T-helper 2 cell treated with Interferon-gamma antibody and Interleukin-4, amounts not matched to agents 5 μg/mL and 100 μg/mL, for 36 hours (primary cell): ENCODE data around the gene KCNIP1.
A peak's percentile ranks its signal among the peaks of the same experiment; 100 is the strongest.

Experiments
- DNase-seq: peaks from one replicate; pipeline ENCODE4 v3.0.0; 2021; ENCODE audit warnings: low spot score
- H3K27ac Mint-ChIP-seq: one replicate; pipeline ENCODE4 v1.8.0; 2021; ENCODE audit warnings: mild to moderate bottlenecking, mixed read lengths
- H3K27me3 Mint-ChIP-seq: one replicate; pipeline ENCODE4 v1.8.0; 2021; ENCODE audit warnings: low read depth, mixed read lengths
- H3K36me3 Mint-ChIP-seq: one replicate; pipeline ENCODE4 v1.8.0; 2021; ENCODE audit warnings: low read depth, mixed read lengths
- H3K4me1 Mint-ChIP-seq: one replicate; pipeline ENCODE4 v1.8.0; 2021; ENCODE audit warnings: low read depth, mixed read lengths
- H3K4me3 Mint-ChIP-seq: one replicate; pipeline ENCODE4 v1.8.0; 2022; ENCODE audit warnings: mild to moderate bottlenecking, moderate library complexity, mixed read lengths
- H3K9me3 Mint-ChIP-seq: one replicate; pipeline ENCODE4 v1.8.0; 2021; ENCODE audit warnings: mixed read lengths

Gene KCNIP1

DNA sequence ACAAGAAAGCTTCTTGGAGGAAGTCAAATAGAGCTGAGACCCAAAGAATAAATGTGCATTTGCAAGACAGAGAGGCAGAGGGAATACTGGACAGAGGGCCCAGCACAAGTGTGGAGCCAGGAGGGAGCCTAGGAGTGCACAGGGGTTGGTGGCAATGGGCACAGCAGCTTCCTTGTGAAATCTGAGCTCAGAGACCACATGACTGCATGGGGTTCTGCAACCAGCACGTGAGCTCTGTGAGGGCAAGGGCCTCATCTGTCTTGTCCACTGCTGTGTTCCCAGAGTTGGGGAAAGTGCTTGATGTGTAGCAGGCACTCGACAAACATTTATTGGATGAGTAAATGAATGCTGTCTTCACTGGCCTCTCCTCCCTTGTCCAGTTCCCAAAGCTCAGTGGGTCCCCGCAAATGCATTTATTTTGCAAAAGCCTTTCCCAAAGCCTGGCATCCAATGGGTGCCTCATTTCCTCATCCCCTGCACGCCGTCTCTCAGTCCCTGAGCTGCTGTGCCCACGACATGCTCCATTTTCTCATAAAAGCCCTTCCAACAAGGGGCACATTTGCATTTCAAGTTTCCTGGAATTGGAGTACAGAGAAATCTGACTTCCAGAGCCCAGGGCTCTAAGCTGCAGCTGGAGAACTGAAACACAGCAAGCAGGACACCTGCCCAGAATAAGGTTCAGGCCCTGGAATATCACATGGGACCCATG lies 58.5 kb downstream of the KCNIP1 start:
- DNase-seq: no peak
- Mint-ChIP-seq H3K27me3 (peaks cover 18% of the 10 kb centered on the region), H3K9me3 (no peaks in the 10 kb centered on the region), H3K27ac (no peak overlapping the region), H3K4me1 (no peaks in the 10 kb centered on the region), H3K4me3 (no peak overlapping the region), H3K36me3 (no peaks in the 10 kb centered on the region)

DNA sequence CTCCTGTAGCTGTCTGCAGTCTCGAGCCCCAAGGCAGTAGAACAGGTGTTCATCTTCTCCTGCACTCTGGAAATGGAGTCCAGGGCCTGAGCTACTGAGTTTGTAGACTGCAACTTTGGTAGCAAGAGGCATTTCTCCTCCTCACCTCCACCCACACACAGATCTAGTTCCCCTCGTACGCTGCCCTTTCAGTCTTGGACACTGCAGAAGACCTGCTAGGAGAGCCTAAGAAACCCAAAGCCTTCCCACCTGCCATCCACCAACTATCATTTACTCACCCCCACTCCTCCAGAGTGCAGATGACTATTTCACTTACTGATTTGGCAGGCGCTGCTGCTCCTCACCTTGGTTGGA lies 59.0 kb downstream of the KCNIP1 start:
- H3K27me3 Mint-ChIP-seq: peaks cover 19% of the 10 kb centered on the region
- no peak overlapping the region for H3K4me3 Mint-ChIP-seq
- no peak overlapping the region for H3K27ac Mint-ChIP-seq
- no peaks in the 10 kb centered on the region for H3K4me1 Mint-ChIP-seq
- no peaks in the 10 kb centered on the region for H3K9me3 Mint-ChIP-seq
- DNase-seq: no peak
- no peaks in the 10 kb centered on the region for H3K36me3 Mint-ChIP-seq

DNA sequence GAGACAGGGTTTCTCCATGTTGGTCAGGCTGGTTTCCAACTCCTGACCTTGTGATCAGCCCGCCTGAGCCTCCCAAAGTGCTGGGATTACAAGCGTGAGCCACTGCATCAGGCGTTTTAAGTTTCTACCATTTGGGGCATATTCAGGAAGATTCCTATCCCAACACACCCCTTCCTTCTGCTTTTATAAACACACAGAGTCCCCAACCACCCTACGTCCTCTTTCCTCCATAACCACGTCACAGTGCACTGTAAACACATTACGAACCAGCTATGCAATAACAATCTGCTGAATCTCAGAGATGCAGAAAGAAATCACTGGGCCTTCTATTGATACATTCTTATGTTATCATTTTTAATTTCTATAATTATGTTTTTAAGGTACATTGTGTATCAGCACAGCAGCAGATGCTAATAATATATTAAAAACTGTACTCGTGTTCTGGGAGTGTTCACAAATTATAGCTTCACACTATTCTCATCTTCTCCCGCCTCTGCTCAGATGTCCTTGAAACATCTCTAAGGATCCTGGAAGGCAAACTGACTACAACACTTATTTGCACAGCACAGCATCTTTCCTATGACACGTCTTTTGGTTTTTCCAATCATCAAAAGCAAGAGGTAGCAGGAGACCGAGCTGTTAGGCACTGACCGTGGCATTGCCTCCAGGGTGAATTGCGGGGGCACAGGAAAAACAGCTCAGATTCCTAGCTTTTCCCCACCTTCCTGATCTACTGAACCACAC lies 60.2 kb downstream of the KCNIP1 start:
- no peak overlapping the region for H3K4me3 Mint-ChIP-seq
- no peak for DNase-seq
- H3K9me3 Mint-ChIP-seq: no peaks in the 10 kb centered on the region
- no peaks in the 10 kb centered on the region for H3K4me1 Mint-ChIP-seq
- H3K36me3 Mint-ChIP-seq: no peaks in the 10 kb centered on the region
- H3K27me3 Mint-ChIP-seq: peaks cover 17% of the 10 kb centered on the region
- H3K27ac Mint-ChIP-seq: no peak overlapping the region

DNA sequence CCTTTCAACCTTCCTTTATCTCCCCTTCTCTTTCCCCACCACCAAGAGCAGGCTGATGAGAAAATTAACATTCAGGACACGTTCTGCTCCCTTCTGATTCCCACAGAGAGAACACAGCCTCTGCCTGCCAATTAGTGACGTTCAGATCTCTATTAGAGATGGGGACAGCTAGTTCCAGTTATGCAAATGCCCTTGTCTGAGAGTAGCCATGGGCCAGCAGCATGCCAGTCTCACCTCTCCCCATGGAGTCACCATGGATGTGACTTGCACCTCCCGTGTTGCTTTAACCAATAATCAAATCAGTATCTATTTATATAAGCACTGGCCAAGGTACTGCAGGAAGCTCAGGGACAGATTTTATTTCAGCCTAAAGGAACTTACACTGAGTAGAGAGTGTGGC lies 61.3 kb downstream of the KCNIP1 start:
- Mint-ChIP-seq H3K36me3 (no peaks in the 10 kb centered on the region), H3K4me3 (no peak overlapping the region), H3K4me1 (no peaks in the 10 kb centered on the region), H3K27me3 (peaks cover 17% of the 10 kb centered on the region), H3K9me3 (no peaks in the 10 kb centered on the region), H3K27ac (no peak overlapping the region)
- DNase-seq: no peak

DNA sequence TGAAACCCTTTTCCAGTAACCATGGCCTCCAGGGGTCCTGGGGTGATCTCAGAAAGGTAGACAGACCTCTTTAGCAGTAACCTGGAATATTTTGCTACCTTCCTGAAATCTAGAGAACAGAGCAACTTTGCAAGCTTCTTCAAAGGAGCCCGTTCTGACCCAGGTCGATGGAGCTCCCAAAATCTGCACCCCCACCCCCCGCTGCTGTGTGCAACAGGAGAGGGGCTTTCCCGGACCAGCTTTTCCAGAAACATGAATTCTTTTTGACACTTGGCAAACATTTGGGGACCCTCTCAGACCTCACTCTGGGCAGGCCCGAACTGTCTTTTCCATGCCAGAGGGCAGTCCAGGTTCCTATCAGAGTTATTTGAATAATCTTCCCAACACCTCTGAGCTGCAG lies 65.3 kb downstream of the KCNIP1 start:
- H3K27me3 Mint-ChIP-seq: peaks cover 41% of the 10 kb centered on the region
- peaks cover 9% of the 10 kb centered on the region for H3K4me1 Mint-ChIP-seq
- DNase-seq: no peak
- H3K36me3 Mint-ChIP-seq: no peaks in the 10 kb centered on the region
- H3K27ac Mint-ChIP-seq: no peak overlapping the region
- H3K9me3 Mint-ChIP-seq: no peaks in the 10 kb centered on the region
- no peak overlapping the region for H3K4me3 Mint-ChIP-seq

DNA sequence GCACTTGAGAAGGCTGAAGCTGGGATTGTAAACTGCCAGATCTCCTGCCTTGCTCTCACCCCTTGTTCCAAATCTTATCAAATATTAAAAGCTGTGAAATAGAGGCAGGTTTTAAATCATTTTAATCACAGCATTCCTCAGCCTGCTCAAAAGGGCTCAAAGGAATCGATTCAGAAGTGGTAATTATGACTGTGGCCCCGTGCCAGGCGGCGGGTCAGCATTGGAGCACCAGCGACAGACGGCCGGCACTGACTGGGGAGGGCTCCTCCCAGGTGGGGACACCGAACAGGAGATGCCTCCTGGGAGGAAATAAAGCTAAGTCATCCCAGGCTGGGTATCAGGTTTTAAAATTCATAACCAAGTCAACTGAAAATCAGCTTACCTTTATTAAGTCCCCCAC lies 66.7 kb downstream of the KCNIP1 start:
- peaks cover 41% of the 10 kb centered on the region for H3K27me3 Mint-ChIP-seq
- H3K4me3 Mint-ChIP-seq: no peak overlapping the region
- no peak for DNase-seq
- H3K27ac Mint-ChIP-seq: no peak overlapping the region
- H3K4me1 Mint-ChIP-seq: peaks cover 9% of the 10 kb centered on the region
- H3K36me3 Mint-ChIP-seq: no peaks in the 10 kb centered on the region
- peaks cover under 1% of the 10 kb centered on the region for H3K9me3 Mint-ChIP-seq

DNA sequence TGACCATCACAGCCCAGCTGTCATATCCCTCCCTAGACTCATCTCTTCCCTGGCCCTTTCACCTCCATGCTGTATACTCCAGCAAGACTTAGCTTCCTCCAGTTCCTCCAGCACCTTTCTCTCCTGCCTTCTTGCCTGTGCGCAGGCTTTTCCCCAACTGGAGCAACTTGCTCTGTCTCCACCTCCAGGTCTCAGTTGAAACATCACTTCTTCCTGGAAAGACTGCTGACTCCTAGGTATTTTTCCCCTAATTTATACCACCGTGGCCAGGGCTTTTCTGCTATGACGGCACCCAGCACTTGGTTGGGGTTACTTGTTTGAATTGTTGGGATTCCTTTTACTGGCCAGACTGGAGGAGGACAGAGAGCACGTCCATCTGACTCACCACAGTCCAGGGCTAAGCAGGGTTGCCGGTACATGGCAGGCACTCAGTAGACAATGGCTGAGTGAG lies 67.5 kb downstream of the KCNIP1 start:
- Mint-ChIP-seq H3K4me1 (peaks cover 9% of the 10 kb centered on the region), H3K27ac (no peak overlapping the region), H3K9me3 (peaks cover 4% of the 10 kb centered on the region)

DNA sequence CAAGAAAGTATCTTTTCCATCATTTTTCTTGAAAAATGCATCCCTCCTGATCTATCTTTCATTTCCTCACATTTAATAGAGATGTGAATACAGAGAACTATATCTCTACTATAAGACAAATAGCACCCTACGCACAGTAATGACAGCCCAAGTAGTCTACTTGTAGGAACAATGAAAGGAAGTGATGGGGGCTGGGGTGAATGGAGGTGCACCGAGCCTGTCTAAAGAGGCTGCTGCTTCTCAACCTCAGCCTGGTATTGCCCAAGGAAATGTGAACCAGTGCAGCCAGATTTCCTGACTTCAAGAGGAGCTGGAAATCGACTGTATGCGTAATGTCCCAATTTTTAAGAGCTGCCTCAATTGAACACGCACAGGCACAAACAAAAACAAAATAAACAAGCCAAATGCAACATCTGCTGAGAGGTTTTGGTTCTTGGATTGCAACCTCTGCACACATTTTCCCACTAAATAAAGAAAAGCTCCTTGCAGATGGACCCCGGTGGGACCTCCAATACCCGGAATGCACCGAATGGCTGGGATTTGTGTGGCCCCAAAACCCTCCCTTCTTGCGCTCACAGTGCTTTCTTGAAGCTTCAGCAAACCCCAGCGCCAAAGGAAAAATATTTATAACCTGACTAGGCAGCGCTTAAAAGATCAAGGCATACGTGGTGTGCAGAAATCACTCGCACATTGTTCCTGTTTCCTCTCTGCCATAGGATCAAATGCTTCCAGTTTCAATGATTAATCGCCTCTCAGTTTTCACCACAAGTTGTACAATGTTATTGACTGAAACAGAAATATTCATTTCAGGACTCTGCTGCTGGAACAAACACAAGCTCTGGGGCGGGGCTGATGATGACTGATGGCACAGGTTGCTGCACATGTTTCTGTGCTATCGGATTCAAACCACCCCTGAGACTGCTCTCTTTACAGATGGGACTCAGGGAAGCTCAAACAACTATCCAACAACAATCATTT lies 68.3 kb downstream of the KCNIP1 start:
- no peak overlapping the region for H3K27ac Mint-ChIP-seq
- H3K4me1 Mint-ChIP-seq: peaks cover 9% of the 10 kb centered on the region
- peaks cover 6% of the 10 kb centered on the region for H3K9me3 Mint-ChIP-seq
- no peaks in the 10 kb centered on the region for H3K36me3 Mint-ChIP-seq
- peaks cover 41% of the 10 kb centered on the region for H3K27me3 Mint-ChIP-seq
- peak; percentile 74 for DNase-seq
- H3K4me3 Mint-ChIP-seq: no peak overlapping the region

More for the DNA sequence above, 67.5 kb downstream of the KCNIP1 start:
- H3K36me3 Mint-ChIP-seq: no peaks in the 10 kb centered on the region
- H3K4me3 Mint-ChIP-seq: no peak overlapping the region
- DNase-seq: no peak
- peaks cover 46% of the 10 kb centered on the region for H3K27me3 Mint-ChIP-seq

DNA sequence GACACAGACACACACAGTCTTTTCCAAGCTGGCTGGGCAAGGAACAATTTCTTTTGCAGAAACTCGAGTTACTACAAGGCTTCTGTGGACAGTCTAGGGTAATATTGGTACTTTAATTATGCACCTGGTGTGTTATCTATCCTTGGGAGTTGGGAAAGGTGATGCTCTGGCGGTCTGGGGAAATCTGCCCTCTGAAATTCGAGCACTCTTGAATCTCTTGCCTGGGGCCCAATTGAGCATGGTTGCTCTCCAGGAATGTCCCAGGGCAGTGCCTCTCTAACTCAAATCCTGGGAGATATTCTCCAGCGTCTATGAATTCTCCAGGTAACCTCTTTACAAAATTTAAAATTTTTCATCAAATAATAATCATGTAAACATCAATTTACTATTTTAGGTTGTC lies 69.3 kb downstream of the KCNIP1 start:
- Mint-ChIP-seq H3K4me1 (peaks cover 9% of the 10 kb centered on the region), H3K27me3 (peaks cover 41% of the 10 kb centered on the region), H3K4me3 (no peak overlapping the region), H3K27ac (no peak overlapping the region), H3K9me3 (peaks cover 12% of the 10 kb centered on the region), H3K36me3 (no peaks in the 10 kb centered on the region)
- no peak for DNase-seq

DNA sequence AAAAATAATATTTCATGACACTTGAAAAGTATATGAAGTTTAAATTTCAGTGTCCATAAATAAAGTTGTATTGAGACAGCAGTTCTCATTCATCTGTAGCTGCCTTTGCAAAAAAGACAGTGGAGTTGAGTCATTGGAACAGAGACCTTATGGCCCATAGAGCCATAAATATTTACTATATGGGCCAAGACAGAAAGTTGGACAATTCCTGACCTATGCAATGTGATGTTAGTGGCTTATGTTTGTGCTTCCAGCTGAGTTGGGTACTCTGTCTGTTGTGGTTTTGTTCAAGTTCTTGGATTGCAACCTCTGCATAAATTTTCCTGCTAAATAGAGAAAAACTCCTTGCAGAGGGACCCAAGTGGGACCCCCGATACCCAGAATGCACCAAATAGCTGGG lies 69.8 kb downstream of the KCNIP1 start:
- Mint-ChIP-seq H3K9me3 (peaks cover 18% of the 10 kb centered on the region), H3K27ac (no peak overlapping the region), H3K4me1 (peaks cover 9% of the 10 kb centered on the region), H3K36me3 (no peaks in the 10 kb centered on the region), H3K4me3 (no peak overlapping the region), H3K27me3 (peaks cover 41% of the 10 kb centered on the region)
- no peak for DNase-seq

DNA sequence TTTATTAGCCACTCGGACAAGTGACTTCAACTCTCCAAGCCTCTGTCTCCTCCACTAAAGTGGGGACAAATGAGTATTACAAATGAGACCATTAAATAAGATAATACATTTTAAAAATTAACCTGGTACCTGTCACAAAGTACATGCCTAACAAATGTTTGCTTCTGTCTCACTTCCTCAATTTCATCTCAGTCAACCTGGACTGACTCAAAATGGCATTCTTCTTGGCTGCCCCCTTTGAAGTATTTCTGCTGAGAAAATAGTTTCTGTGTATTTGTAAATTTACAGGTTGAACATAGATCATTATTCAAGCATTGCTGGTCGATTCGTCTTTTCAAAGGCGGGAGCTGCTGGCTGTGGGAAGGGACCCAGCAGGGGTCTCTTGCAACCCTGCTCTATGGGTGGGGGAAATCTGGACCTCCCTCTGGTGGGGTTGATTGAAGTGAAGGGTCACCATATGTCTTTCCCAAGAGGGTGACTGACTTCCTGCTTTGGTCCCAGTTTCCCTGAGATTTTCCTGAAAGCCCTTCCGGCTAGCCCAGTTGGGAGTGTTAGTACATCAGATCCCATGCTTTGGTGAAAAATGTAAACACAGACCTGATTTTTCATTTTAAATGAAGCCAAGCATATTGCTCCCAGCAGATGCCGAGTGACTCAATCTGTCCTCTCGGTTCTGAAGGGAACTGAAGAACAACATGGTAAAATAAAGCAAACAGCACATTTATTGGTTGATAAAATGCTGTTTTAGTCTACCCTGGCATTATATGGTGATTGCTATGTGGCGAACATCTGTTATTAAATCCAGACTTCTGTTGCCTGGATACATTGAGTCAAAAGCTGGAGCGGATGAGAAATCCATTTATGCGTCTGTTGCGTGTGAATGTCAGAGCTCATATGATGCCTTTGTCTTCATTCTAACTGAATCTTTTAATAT lies 73.0 kb downstream of the KCNIP1 start:
- peaks cover 20% of the 10 kb centered on the region for H3K9me3 Mint-ChIP-seq
- peaks cover 23% of the 10 kb centered on the region for H3K27me3 Mint-ChIP-seq
- DNase-seq: no peak
- no peaks in the 10 kb centered on the region for H3K36me3 Mint-ChIP-seq
- H3K4me1 Mint-ChIP-seq: peaks cover 7% of the 10 kb centered on the region
- H3K27ac Mint-ChIP-seq: no peak overlapping the region
- H3K4me3 Mint-ChIP-seq: no peak overlapping the region

DNA sequence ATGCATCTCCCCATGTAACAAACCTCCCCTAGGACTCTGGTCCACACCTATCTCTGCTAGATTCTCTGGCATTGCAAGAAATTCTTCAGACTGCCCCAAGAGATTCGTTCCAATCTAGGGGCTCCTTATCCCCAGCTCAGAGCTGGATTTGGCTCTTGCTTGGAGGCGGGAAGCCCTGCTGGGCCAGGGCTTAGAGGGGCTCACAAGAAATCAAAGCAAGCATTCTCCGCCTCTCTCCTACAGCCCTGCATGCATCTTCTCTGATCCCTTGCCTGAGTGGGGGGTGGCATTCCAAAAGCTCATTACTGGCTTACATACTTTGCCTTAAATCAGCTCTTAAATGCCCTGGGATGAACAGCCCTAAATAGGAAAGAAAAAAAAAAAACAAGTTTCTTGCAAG lies 75.8 kb downstream of the KCNIP1 start:
- Mint-ChIP-seq H3K4me3 (no peak overlapping the region), H3K27ac (no peak overlapping the region), H3K4me1 (no peaks in the 10 kb centered on the region), H3K27me3 (peaks cover 13% of the 10 kb centered on the region), H3K36me3 (no peaks in the 10 kb centered on the region), H3K9me3 (peaks cover 20% of the 10 kb centered on the region)
- DNase-seq: no peak

DNA sequence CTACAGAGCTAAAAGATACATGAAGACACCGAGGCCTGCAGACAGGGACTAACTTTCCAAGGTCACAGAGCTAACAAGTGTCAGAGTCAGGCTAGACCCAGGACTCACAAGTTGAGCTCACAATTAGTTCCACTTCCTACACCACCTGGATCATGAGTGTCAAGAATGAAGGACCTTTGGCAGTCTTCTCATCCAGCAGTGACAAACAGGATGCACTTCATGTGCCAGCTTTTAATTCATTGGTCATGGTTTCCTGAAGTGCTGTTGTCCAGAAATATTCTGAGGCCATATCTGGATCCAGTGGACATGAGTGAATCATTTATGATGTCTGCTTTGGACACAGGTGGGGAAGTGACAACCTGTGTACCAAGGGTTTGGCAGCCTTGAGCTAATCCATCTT lies 77.4 kb downstream of the KCNIP1 start:
- H3K4me3 Mint-ChIP-seq: no peak overlapping the region

More for the DNA sequence above, 77.4 kb downstream of the KCNIP1 start:
- Mint-ChIP-seq H3K9me3 (peaks cover 16% of the 10 kb centered on the region), H3K4me1 (no peaks in the 10 kb centered on the region), H3K27ac (no peak overlapping the region), H3K27me3 (peaks cover 9% of the 10 kb centered on the region), H3K36me3 (no peaks in the 10 kb centered on the region)
- no peak for DNase-seq
